Activated B cell treated with CpG ODN at 0.5 μM for 24 hours (primary cell): Measurements from ENCODE around the gene THRSP. TPM values are rescaled to one million over a fixed set of nuclear protein-coding genes. Genes with fewer than 3 reads are reported as not detected.

ENCODE experiments used
- ATAC-seq: fragments of 200-7000 bp; cut with Tn5 transposase; one replicate; pipeline ENCODE4 v1.10.0; 2021; ENCODE audit warnings: low read depth, mild to moderate bottlenecking, moderate library complexity
- CTCF ChIA-PET: fragments of 350-600 bp; sonication (Branson Sonifier 250); formaldehyde crosslinking; loops from one replicate; lab custom pipeline; 2021; ENCODE audit warnings: antibody characterized with exemption; lab: Charles Lee
- POLR2A ChIA-PET: fragments of 350-600 bp; sonication (Branson Sonifier 250); formaldehyde crosslinking; loops from one replicate; lab custom pipeline; 2021; ENCODE audit warnings: antibody characterized with exemption; lab: Charles Lee
- DNase-seq: peaks from one replicate; pipeline ENCODE4 v3.0.0; 2022
- H3K27ac Mint-ChIP-seq: one replicate; pipeline ENCODE4 v1.8.0; 2020; ENCODE audit warnings: mixed read lengths
- H3K27me3 Mint-ChIP-seq: one replicate; pipeline ENCODE4 v1.8.0; 2021; ENCODE audit warnings: mixed read lengths
- H3K36me3 Mint-ChIP-seq: one replicate; pipeline ENCODE4 v1.8.0; 2021; ENCODE audit warnings: low read depth, mixed read lengths
- H3K4me1 Mint-ChIP-seq: one replicate; pipeline ENCODE4 v1.8.0; 2021; ENCODE audit warnings: mixed read lengths
- H3K4me3 Mint-ChIP-seq: one replicate; pipeline ENCODE4 v1.8.0; 2020; ENCODE audit warnings: mild to moderate bottlenecking, mixed read lengths
- H3K9me3 Mint-ChIP-seq: one replicate; pipeline ENCODE4 v1.8.0; 2020; ENCODE audit warnings: mixed read lengths
- CTCF ChIP-seq: fragments of 200-600 bp; IDR thresholded peaks from one replicate; pipeline ENCODE4 v1.8.0; 2022; ENCODE audit warnings: antibody characterized with exemption, mild to moderate bottlenecking
- intact Hi-C: fragments of 100-400 bp; cut with micrococcal nuclease; formaldehyde crosslinking; loops from one replicate; pipeline ENCODE4 v1.15.1; 2024
- total RNA-seq: library from RNA; stranded (reverse); gene quantifications from 2 replicates; pipeline ENCODE4 v1.2.3, GENCODE V29; 2022

Gene THRSP
- total RNA-seq, 1 donor from 2014 or later: not detected

- TF ChIP-seq CTCF: no peak
- Mint-ChIP-seq H3K4me1 (peaks cover 5% of the 10 kb centered on the region), H3K36me3 (peaks cover 48% of the 10 kb centered on the region), H3K9me3 (no peaks in the 10 kb centered on the region), H3K27me3 (no peaks in the 10 kb centered on the region), H3K4me3 (no peak overlapping the region), H3K27ac (no peak overlapping the region)
- intact Hi-C loops: no loop called here
- POLR2A ChIA-PET: no interaction called here
- ATAC-seq (no peak), DNase-seq (no peak)
- CTCF ChIA-PET: no interaction called here
Observed at GRCh38 chr11:78067704-78068103, 4.0 kb downstream of the THRSP start.

GRCh38 chr11:78069465-78069864 lies 5.8 kb downstream of the THRSP start:
- Mint-ChIP-seq H3K27me3 (no peaks in the 10 kb centered on the region), H3K9me3 (no peaks in the 10 kb centered on the region), H3K4me3 (no peak overlapping the region), H3K36me3 (peaks cover 50% of the 10 kb centered on the region), H3K4me1 (peaks cover 6% of the 10 kb centered on the region), H3K27ac (no peak overlapping the region)
- intact Hi-C loops: no loop called here
- DNase-seq (no peak), ATAC-seq (no peak)
- ChIA-PET POLR2A (no interaction called here), CTCF (no interaction called here)
- no peak for TF ChIP-seq CTCF

GRCh38 chr11:78070621-78071020 lies 7.0 kb downstream of the THRSP start:
- peaks cover 52% of the 10 kb centered on the region for H3K36me3 Mint-ChIP-seq
- intact Hi-C loops: loop anchor here (10.0 kb wide), 1 partner anchor 504 kb away; the partner anchor contains the start of gene NARS2
- H3K4me1 Mint-ChIP-seq: peaks cover 13% of the 10 kb centered on the region
- no peak for DNase-seq
- ATAC-seq: no peak
- no peaks in the 10 kb centered on the region for H3K27me3 Mint-ChIP-seq
- ChIA-PET CTCF (no interaction called here), POLR2A (interaction anchor here (0.8 kb wide), 1 partner anchor 9 kb away, joined by 3 read pairs; the partner anchor contains the start of gene NDUFC2)
- H3K27ac Mint-ChIP-seq: no peak overlapping the region
- H3K9me3 Mint-ChIP-seq: no peaks in the 10 kb centered on the region
- TF ChIP-seq CTCF: no peak
- H3K4me3 Mint-ChIP-seq: no peak overlapping the region

- no peak overlapping the region for H3K27ac Mint-ChIP-seq
- POLR2A ChIA-PET: no interaction called here
- intact Hi-C loops: loop anchor here (10.0 kb wide), 1 partner anchor 503 kb away; the partner anchor contains the start of gene NARS2
- no peak for TF ChIP-seq CTCF
- peaks cover 23% of the 10 kb centered on the region for H3K4me1 Mint-ChIP-seq
- DNase-seq (no peak), ATAC-seq (no peak)
- peaks cover 55% of the 10 kb centered on the region for H3K36me3 Mint-ChIP-seq
- H3K9me3 Mint-ChIP-seq: no peaks in the 10 kb centered on the region
- H3K27me3 Mint-ChIP-seq: no peaks in the 10 kb centered on the region
- no peak overlapping the region for H3K4me3 Mint-ChIP-seq
- CTCF ChIA-PET: no interaction called here
Observed at GRCh38 chr11:78071717-78072116, 8.1 kb downstream of the THRSP start.

GRCh38 chr11:78072455-78072854 lies 8.8 kb downstream of the THRSP start:
- H3K9me3 Mint-ChIP-seq: no peaks in the 10 kb centered on the region
- no peak overlapping the region for H3K4me3 Mint-ChIP-seq
- intact Hi-C loops: loop anchor here (10.0 kb wide), 1 partner anchor 502 kb away; the partner anchor contains the start of gene NARS2
- no peak for DNase-seq
- CTCF ChIA-PET: no interaction called here
- POLR2A ChIA-PET: no interaction called here
- TF ChIP-seq CTCF: no peak
- no peaks in the 10 kb centered on the region for H3K27me3 Mint-ChIP-seq
- no peak for ATAC-seq
- peaks cover 27% of the 10 kb centered on the region for H3K4me1 Mint-ChIP-seq
- peaks cover 54% of the 10 kb centered on the region for H3K36me3 Mint-ChIP-seq
- no peak overlapping the region for H3K27ac Mint-ChIP-seq
